HCEC 1CT (cell line): ENCODE measurements around the gene OR5K3.
"Not testable (repeated sequence)": the region's sequence is repeated elsewhere in the genome, so short reads cannot be mapped to it uniquely, and the experiment has no call there.

Experiments
- DNase-seq: peaks from one replicate; pipeline ENCODE4 v3.0.0-alpha.2; 2017

OR5K3 gene

GRCh38 chr3:98390366-98390765 lies at the start of gene OR5K3:
Gene OR5K3, plus strand, starts transcription at chr3:98390666. Its CDS starts 0 bp downstream, at chr3:98390666.
- no peak for DNase-seq

- no peak for DNase-seq
Observed at GRCh38 chr3:98341758-98342157, 48.7 kb upstream of the OR5K3 start.

- peak; percentile 38 for DNase-seq
Observed at GRCh38 chr3:98343647-98344507, 46.6 kb upstream of the OR5K3 start.

GRCh38 chr3:98350082-98350481 lies 40.4 kb upstream of the OR5K3 start:
- DNase-seq = no peak

- no peak for DNase-seq
Observed at GRCh38 chr3:98353554-98353953, 36.9 kb upstream of the OR5K3 start, which contains the start of gene OR5K4. Gene OR5K4, plus strand, starts transcription at chr3:98353854. Its CDS starts 0 bp downstream, at chr3:98353854.

- no peak for DNase-seq
Observed at GRCh38 chr3:98359250-98359649, 31.2 kb upstream of the OR5K3 start.

- DNase-seq = peak; percentile 1
Observed at GRCh38 chr3:98359993-98360675, 30.3 kb upstream of the OR5K3 start.

- DNase-seq = no peak
Observed at GRCh38 chr3:98360681-98361080, 29.8 kb upstream of the OR5K3 start.

GRCh38 chr3:98361289-98361688 lies 29.2 kb upstream of the OR5K3 start:
- no peak for DNase-seq

GRCh38 chr3:98367464-98368246 lies 22.8 kb upstream of the OR5K3 start:
- DNase-seq = no peak

GRCh38 chr3:98371186-98371585 lies 19.3 kb upstream of the OR5K3 start:
- no peak for DNase-seq

- no peak for DNase-seq
Observed at GRCh38 chr3:98371853-98372252, 18.6 kb upstream of the OR5K3 start.

- no peak for DNase-seq
Observed at GRCh38 chr3:98372445-98372844, 18.0 kb upstream of the OR5K3 start.

- no peak for DNase-seq
Observed at GRCh38 chr3:98376631-98377030, 13.8 kb upstream of the OR5K3 start.

- no peak for DNase-seq
Observed at GRCh38 chr3:98388147-98388546, 2.3 kb upstream of the OR5K3 start.

GRCh38 chr3:98395101-98395500 lies 4.6 kb downstream of the OR5K3 start:
- DNase-seq = no peak

GRCh38 chr3:98396482-98396881 lies 6.0 kb downstream of the OR5K3 start:
- not testable (repeated sequence) for DNase-seq

GRCh38 chr3:98398513-98398912 lies 8.0 kb downstream of the OR5K3 start:
- DNase-seq = no peak

GRCh38 chr3:98402507-98402906 lies 12.0 kb downstream of the OR5K3 start:
- no peak for DNase-seq

GRCh38 chr3:98404010-98404409 lies 13.5 kb downstream of the OR5K3 start:
- no peak for DNase-seq

- DNase-seq = no peak
Observed at GRCh38 chr3:98406034-98406433, 15.6 kb downstream of the OR5K3 start.

- DNase-seq = no peak
Observed at GRCh38 chr3:98432575-98432974, 42.1 kb downstream of the OR5K3 start.

GRCh38 chr3:98433764-98434163 lies 43.3 kb downstream of the OR5K3 start:
- DNase-seq = no peak
